NCI-H187 (cell line): Measurements from ENCODE around the gene C20orf204.
A peak's percentile ranks its signal among the peaks of the same experiment; 100 is the strongest.

Source experiments
- DNase-seq, 2 experiments: peaks; one replicate each; lab custom pipeline; 2025; lab: John Stamatoyannopoulos, UW

Gene C20orf204

GRCh38 chr20:64027981-64028685 is 7.8 kb upstream of the C20orf204 start:
- DNase-seq = no peak

DNA sequence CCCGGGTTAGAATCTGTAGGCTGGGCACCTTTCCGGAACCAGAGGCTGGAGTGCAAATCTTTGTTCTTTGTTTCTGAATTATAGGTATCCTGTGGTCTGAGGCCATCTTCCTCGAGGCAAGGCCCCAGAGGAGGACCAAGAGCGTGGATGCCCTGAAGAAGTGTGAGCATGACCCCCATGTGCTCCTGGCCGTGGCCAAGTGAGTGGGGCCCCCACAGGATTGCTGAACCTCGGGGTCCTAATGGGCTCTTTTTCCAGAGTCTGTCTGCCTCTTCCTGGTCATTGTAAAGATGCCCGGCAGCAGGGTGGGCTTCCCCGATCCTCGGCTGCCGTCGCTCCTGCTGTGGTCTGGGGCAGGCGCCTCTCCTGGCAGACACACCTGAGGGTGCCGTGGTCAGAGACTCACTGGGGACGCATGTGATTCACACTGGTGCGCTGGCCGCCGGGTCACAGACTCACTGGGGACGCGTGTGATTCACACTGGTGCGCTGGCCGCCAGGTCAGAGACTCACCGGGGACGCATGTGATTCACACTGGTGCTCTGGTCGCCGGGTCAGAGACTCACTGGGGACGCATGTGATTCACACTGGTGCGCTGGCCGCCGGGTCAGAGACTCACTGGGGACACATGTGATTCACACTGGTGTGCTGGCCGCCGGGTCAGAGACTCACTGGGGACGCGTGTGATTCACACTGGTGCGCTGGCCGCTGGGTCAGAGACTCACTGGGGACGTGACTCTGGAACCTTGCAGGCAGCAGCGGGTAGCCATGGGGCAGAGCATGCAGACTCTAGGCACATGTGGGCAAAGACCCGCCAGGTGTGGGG is 6.5 kb upstream of the C20orf204 start:
- DNase-seq = no peak

DNA sequence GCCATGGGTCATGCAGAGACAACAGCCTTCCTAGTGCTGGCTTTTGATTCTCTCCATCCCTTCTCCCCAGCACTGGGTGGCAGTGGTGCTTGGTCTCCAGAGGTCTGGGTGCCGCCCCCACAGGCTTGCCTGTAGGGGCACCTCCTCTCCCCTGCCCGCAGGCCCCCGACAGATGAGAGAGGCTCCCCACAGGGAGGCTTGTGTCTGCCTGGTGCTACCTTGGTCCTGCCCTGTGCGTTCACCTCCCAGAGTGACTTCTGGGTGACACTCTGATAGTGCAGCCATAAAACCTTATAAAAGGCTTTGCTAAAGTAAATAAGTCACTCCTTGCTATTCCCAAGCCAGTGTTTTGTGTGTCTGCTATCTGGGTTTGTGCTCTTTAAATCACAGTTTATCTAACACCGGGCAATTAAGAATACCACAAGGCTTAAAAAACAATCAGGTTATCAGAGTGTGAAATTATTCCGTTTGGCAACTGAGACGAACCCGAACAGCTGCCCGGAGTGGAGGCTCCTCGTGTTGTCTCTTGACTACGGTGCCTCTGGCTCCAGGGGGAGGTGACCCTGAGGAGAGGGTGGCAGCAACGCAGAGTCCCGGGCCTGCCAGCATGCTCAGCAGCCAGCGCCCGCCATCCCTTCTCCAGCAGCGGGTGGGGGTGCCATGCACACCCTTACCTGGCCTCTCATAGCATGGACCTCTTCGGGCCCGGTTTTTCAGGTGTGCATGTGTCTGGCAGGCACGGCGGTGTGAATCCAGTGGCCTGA is 5.4 kb upstream of the C20orf204 start:
- DNase-seq = no peak

DNA sequence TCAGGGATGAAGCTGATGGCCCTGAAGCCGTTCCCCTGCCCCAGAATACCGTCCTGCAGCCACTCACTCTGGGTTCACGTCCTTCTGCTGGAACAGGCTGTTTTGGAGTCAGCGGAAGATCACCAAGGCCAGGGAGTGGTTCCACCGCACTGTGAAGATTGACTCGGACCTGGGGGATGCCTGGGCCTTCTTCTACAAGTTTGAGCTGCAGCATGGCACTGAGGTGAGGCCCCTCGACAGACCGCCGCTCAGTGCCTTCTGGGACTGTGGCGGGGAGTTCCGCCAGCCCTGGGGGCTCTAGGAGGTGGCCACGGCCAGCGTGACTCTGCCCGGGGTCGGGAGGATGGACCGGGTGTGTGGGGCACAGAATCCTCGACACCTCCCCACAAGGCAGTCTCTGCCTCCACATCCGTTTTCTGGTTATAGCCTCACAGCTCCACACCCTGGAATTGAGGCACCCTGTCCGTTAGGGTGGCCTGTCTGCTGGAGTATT is 4.1 kb upstream of the C20orf204 start:
- DNase-seq = no peak

- no peak for DNase-seq
Observed at GRCh38 chr20:64032706-64033624, 3.0 kb upstream of the C20orf204 start.

- DNase-seq = no peak
Observed at GRCh38 chr20:64033981-64034493, 1.9 kb upstream of the C20orf204 start.

DNA sequence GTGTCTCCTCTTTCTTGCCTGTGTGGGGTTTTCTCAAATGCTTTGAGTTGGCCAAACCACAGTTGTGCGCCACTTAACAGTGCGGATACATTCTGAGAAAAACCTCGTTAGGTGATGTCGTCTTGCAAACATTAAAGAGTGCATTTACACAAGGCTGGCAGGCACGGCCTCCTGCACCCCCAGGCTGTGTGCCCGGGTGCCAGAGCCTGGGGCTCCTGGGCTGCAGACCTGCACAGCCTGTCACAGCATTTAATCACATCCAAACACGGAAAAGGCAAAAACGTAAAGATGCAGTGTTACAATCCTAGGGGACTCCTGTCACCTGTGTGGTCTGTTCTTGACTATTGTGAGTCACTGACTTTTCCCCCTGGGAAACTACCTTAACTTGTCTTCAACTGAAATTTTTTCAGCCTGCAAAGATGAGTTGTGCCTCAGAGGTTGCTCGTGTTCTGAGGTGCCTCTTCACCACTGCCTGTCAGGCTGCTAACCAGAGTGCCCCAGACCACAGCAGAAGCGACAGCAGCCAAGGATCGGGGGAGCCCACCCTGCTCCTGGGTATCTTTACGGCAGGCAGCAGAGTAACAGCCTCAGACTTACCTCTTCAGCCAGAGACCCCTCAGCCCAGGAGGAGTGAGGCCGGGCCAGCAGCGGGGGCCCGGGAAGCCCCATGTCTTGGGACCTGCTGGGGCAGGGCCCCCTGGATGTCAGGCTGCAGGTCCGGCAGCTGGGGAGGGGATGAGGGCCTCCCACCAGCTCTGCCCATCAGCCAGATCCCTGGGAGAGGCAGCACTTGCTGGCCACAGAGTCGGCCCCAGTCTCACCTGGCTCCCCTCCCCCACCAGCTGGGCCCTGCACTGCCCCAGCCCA is 683 bp upstream of the C20orf204 start:
- no peak for DNase-seq

GRCh38 chr20:64036346-64037198 is 590 bp downstream of the C20orf204 start:
- DNase-seq = no peak

- DNase-seq = no peak
Observed at GRCh38 chr20:64037199-64037497, 1.2 kb downstream of the C20orf204 start.

DNA sequence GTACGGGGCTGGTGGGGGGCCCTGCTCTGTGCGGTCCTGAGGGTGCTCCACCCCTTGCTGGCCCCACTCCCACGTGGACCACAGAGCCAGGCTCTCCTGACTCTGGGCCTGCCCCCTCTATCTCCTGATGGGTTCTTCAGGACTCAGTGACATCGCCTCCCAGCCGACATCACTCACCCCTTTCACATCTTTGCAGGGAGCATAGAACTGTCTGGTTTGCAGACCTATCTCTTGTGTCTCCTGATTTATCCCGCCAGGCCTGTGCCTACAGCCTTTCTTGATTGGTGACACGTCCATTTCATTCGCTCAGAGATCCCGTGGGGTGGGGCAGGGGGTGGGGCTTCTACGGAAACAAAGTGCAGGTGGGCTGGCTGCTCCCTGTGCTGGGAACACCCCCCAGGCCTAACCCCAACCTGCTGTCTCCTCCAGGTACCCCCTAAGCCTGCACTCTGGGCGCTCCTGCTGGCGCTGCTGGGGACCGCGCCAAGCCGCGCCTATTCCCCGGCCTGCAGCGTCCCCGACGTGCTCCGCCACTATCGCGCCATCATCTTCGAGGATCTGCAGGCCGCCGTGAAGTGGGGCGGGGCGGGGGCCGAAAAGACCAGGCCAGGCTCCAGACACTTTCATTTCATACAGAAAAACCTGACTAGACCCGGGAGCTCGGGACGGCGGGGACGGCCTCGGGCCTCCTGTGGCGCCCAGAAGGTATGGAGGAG is 1.7 kb downstream of the C20orf204 start:
- no peak for DNase-seq

GRCh38 chr20:64038224-64038564 is 2.2 kb downstream of the C20orf204 start:
- DNase-seq = no peak

- DNase-seq = peak; percentile 34 to 38
Observed at GRCh38 chr20:64038565-64039292, 2.7 kb downstream of the C20orf204 start.

- no peak for DNase-seq
Observed at GRCh38 chr20:64039293-64040160, 3.5 kb downstream of the C20orf204 start.

- no peak for DNase-seq
Observed at GRCh38 chr20:64040231-64041039, 4.5 kb downstream of the C20orf204 start.

- no peak for DNase-seq
Observed at GRCh38 chr20:64041040-64041780, 5.2 kb downstream of the C20orf204 start.

GRCh38 chr20:64041781-64042053 is 5.7 kb downstream of the C20orf204 start:
- DNase-seq = no peak
